CD4-positive, CD25-positive, alpha-beta regulatory T cell (primary cell): ENCODE measurements around the gene DNMT1. TPM values are rescaled to one million over a fixed set of nuclear protein-coding genes. Genes with fewer than 3 reads are reported as not detected.

ENCODE experiments used
- ATAC-seq, 2 donors: fragments of 150-1000 bp; cut with Tn5 transposase; one replicate each; pipeline ENCODE4 v1.10.0; 2021; ENCODE audit warnings: low read depth in 2 of 2, moderate number of reproducible peaks in 2 of 2, moderate library complexity in 1 of 2
- DNase-seq, 3 donors: peaks; one replicate each; pipeline versions ENCODE4 v3.0.0 to v3.0.0-alpha.2; 2012 to 2022; ENCODE audit warnings: mixed read lengths in 1 of 3
- H3K27ac ChIP-seq: one replicate; pipeline ENCODE4 v1.7.0; 2013; ENCODE audit warnings: mild to moderate bottlenecking, low read length; ENCODE audit not compliant: insufficient read depth, poor library complexity, severe bottlenecking
- H3K27me3 ChIP-seq: one replicate; pipeline ENCODE4 v1.7.0; 2013; ENCODE audit warnings: low read length; ENCODE audit not compliant: control insufficient read depth, insufficient read depth
- H3K36me3 ChIP-seq: one replicate; pipeline ENCODE4 v1.7.0; 2013; ENCODE audit warnings: mild to moderate bottlenecking, low read length, moderate library complexity; ENCODE audit not compliant: control insufficient read depth, insufficient read depth
- H3K4me1 ChIP-seq: 2 replicates; pipeline ENCODE4 v1.7.0; 2013; ENCODE audit warnings: mild to moderate bottlenecking, low read length; ENCODE audit not compliant: insufficient read depth, control insufficient read depth, poor library complexity, severe bottlenecking
- H3K4me3 ChIP-seq: one replicate; pipeline ENCODE4 v1.7.0; 2013; ENCODE audit warnings: low read depth, mild to moderate bottlenecking, low read length, moderate library complexity
- H3K9me3 ChIP-seq, 2 experiments: 1 replicate in 1 of 2; 2 replicates in 1 of 2; pipeline ENCODE4 v1.7.0; 2013; ENCODE audit warnings: low read length in 2 of 2, mild to moderate bottlenecking in 1 of 2, moderate library complexity in 1 of 2; ENCODE audit not compliant: control insufficient read depth in 2 of 2
- H3K27ac Mint-ChIP-seq, 3 donors: one replicate each; pipeline ENCODE4 v1.8.0; 2020 to 2022; ENCODE audit warnings: mild to moderate bottlenecking in 3 of 3, mixed read lengths in 3 of 3, moderate library complexity in 2 of 3
- H3K27me3 Mint-ChIP-seq: one replicate; pipeline ENCODE4 v1.8.0; 2022; ENCODE audit warnings: mild to moderate bottlenecking, mixed read lengths
- H3K36me3 Mint-ChIP-seq: one replicate; pipeline ENCODE4 v1.8.0; 2020; ENCODE audit warnings: mixed read lengths
- H3K4me1 Mint-ChIP-seq, 4 donors: one replicate each; pipeline ENCODE4 v1.8.0; 2020 to 2022; ENCODE audit warnings: mixed read lengths in 4 of 4, mild to moderate bottlenecking in 1 of 4
- H3K4me3 Mint-ChIP-seq, 4 donors: one replicate each; pipeline ENCODE4 v1.8.0; 2020 to 2022; ENCODE audit warnings: mild to moderate bottlenecking in 4 of 4, mixed read lengths in 4 of 4, moderate library complexity in 3 of 4
- H3K9me3 Mint-ChIP-seq, 7 donors: one replicate each; pipeline ENCODE4 v1.8.0; 2020 to 2022; ENCODE audit warnings: mixed read lengths in 7 of 7, mild to moderate bottlenecking in 3 of 7, moderate library complexity in 2 of 7
- polyA plus RNA-seq, 4 donors: library from polyadenylated mRNA; unstranded; fragments of 300-500 nt; fragmentation: Illumina TruSeq; gene quantifications; one replicate each; pipeline ENCODE4 v1.2.3, GENCODE V29; 2021
- total RNA-seq: library from RNA; stranded (reverse); gene quantifications from one replicate; pipeline ENCODE4 v1.2.3, GENCODE V29; 2022

The DNMT1 gene
- total and polyA plus RNA-seq, 5 donors from 2014 or later = 78.8 to 259 (median 99.9) TPM

GRCh38 chr19:10145031-10145430, 49.7 kb downstream of the DNMT1 start:
- Histone ChIP-seq H3K4me1 (peaks cover 49% of the 10 kb centered on the region), H3K36me3 (peaks cover 55% of the 10 kb centered on the region), H3K27me3 (no peaks in the 10 kb centered on the region), H3K4me3 (no peak overlapping the region), H3K27ac (peak overlapping the region; percentile 96), H3K9me3 (no peaks in the 10 kb centered on the region)
- peaks cover 0 to 1% (median 0%) of the 10 kb centered on the region in 7 donors for H3K9me3 Mint-ChIP-seq
- no peaks in the 10 kb centered on the region for H3K27me3 Mint-ChIP-seq
- ATAC-seq = no peak
- H3K4me1 Mint-ChIP-seq = peaks cover 6 to 48% (median 15%) of the 10 kb centered on the region in 4 donors
- H3K4me3 Mint-ChIP-seq = no peak overlapping the region
- peaks cover 40% of the 10 kb centered on the region for H3K36me3 Mint-ChIP-seq
- DNase-seq = no peak
- H3K27ac Mint-ChIP-seq = peak overlapping the region; percentile 76 to 100 (median 77)

GRCh38 chr19:10144361-10144760, 50.4 kb downstream of the DNMT1 start:
- H3K9me3 Mint-ChIP-seq = peaks cover 0 to 1% (median 0%) of the 10 kb centered on the region in 7 donors
- peaks cover 6 to 48% (median 15%) of the 10 kb centered on the region in 4 donors for H3K4me1 Mint-ChIP-seq
- ATAC-seq = no peak
- Histone ChIP-seq H3K9me3 (no peaks in the 10 kb centered on the region), H3K4me1 (peaks cover 49% of the 10 kb centered on the region), H3K4me3 (peak overlapping the region; percentile 30), H3K27ac (peak overlapping the region; percentile 96), H3K27me3 (no peaks in the 10 kb centered on the region), H3K36me3 (peaks cover 55% of the 10 kb centered on the region)
- peak overlapping the region; percentile 99 to 100 (median 100) for H3K27ac Mint-ChIP-seq
- DNase-seq = no peak
- peaks cover 36% of the 10 kb centered on the region for H3K36me3 Mint-ChIP-seq
- no peaks in the 10 kb centered on the region for H3K27me3 Mint-ChIP-seq
- peak overlapping the region in 2 of 4 donors; percentile 41 to 52 for H3K4me3 Mint-ChIP-seq

- no peak for ATAC-seq
- peak overlapping the region; percentile 96 for H3K27ac ChIP-seq
- Mint-ChIP-seq H3K4me3 (peak overlapping the region; percentile 64 to 94 (median 82)), H3K27ac (peak overlapping the region; percentile 99 to 100 (median 100)), H3K36me3 (peaks cover 35% of the 10 kb centered on the region), H3K9me3 (peaks cover 0 to 1% (median 0%) of the 10 kb centered on the region in 7 donors), H3K27me3 (no peaks in the 10 kb centered on the region), H3K4me1 (peaks cover 6 to 48% (median 15%) of the 10 kb centered on the region in 4 donors)
- H3K4me1 ChIP-seq = peaks cover 49% of the 10 kb centered on the region
- peaks cover 54% of the 10 kb centered on the region for H3K36me3 ChIP-seq
- DNase-seq = peak in 1 of 3 donors; percentile 37
- peak overlapping the region; percentile 68 for H3K4me3 ChIP-seq
- no peaks in the 10 kb centered on the region for H3K9me3 ChIP-seq
- H3K27me3 ChIP-seq = no peaks in the 10 kb centered on the region
Measured at GRCh38 chr19:10143681-10144080, 51.1 kb downstream of the DNMT1 start.

GRCh38 chr19:10142701-10143375, 51.9 kb downstream of the DNMT1 start:
- DNase-seq = peak; percentile 40 to 89 (median 83)
- Histone ChIP-seq H3K9me3 (no peaks in the 10 kb centered on the region), H3K27ac (peak overlapping the region; percentile 96), H3K27me3 (no peaks in the 10 kb centered on the region), H3K36me3 (peaks cover 56% of the 10 kb centered on the region), H3K4me1 (peaks cover 49% of the 10 kb centered on the region), H3K4me3 (peak overlapping the region; percentile 68)
- peak overlapping the region; percentile 99 to 100 (median 100) for H3K27ac Mint-ChIP-seq
- ATAC-seq = peak; percentile 100
- no peaks in the 10 kb centered on the region for H3K27me3 Mint-ChIP-seq
- peaks cover 0 to 1% (median 0%) of the 10 kb centered on the region in 7 donors for H3K9me3 Mint-ChIP-seq
- H3K36me3 Mint-ChIP-seq = peaks cover 32% of the 10 kb centered on the region
- H3K4me3 Mint-ChIP-seq = peak overlapping the region; percentile 77 to 94 (median 88)
- H3K4me1 Mint-ChIP-seq = peaks cover 6 to 48% (median 15%) of the 10 kb centered on the region in 4 donors

- no peak for DNase-seq
- peaks cover 6 to 52% (median 15%) of the 10 kb centered on the region in 4 donors for H3K4me1 Mint-ChIP-seq
- peaks cover 0 to 1% (median 0%) of the 10 kb centered on the region in 7 donors for H3K9me3 Mint-ChIP-seq
Measured at GRCh38 chr19:10141973-10142372, 52.8 kb downstream of the DNMT1 start.

GRCh38 chr19:10141479-10141878, 53.3 kb downstream of the DNMT1 start:
- no peaks in the 10 kb centered on the region for H3K9me3 ChIP-seq
- Mint-ChIP-seq H3K36me3 (peaks cover 32% of the 10 kb centered on the region), H3K4me3 (peak overlapping the region in 2 of 4 donors; percentile 44 to 58), H3K27me3 (no peaks in the 10 kb centered on the region), H3K27ac (peak overlapping the region; percentile 99 to 100 (median 100)), H3K9me3 (peaks cover 0 to 1% (median 0%) of the 10 kb centered on the region in 7 donors), H3K4me1 (peaks cover 6 to 52% (median 15%) of the 10 kb centered on the region in 4 donors)
- peaks cover 62% of the 10 kb centered on the region for H3K36me3 ChIP-seq
- peaks cover 49% of the 10 kb centered on the region for H3K4me1 ChIP-seq
- H3K27ac ChIP-seq = peak overlapping the region; percentile 96
- DNase-seq (no peak), ATAC-seq (no peak)
- no peak overlapping the region for H3K4me3 ChIP-seq
- H3K27me3 ChIP-seq = no peaks in the 10 kb centered on the region

More at GRCh38 chr19:10141973-10142372, 52.8 kb downstream of the DNMT1 start:
- no peaks in the 10 kb centered on the region for H3K27me3 Mint-ChIP-seq
- H3K27ac ChIP-seq = peak overlapping the region; percentile 96
- peak overlapping the region; percentile 99 to 100 (median 100) for H3K27ac Mint-ChIP-seq
- peak overlapping the region; percentile 68 for H3K4me3 ChIP-seq
- peaks cover 35% of the 10 kb centered on the region for H3K36me3 Mint-ChIP-seq
- no peaks in the 10 kb centered on the region for H3K27me3 ChIP-seq
- no peaks in the 10 kb centered on the region for H3K9me3 ChIP-seq
- H3K36me3 ChIP-seq = peaks cover 62% of the 10 kb centered on the region
- ATAC-seq = no peak
- peaks cover 49% of the 10 kb centered on the region for H3K4me1 ChIP-seq
- H3K4me3 Mint-ChIP-seq = peak overlapping the region; percentile 58 to 94 (median 88)

GRCh38 chr19:10139952-10140351, 54.8 kb downstream of the DNMT1 start:
- H3K4me3 Mint-ChIP-seq = no peak overlapping the region
- peaks cover 6 to 45% (median 15%) of the 10 kb centered on the region in 4 donors for H3K4me1 Mint-ChIP-seq
- peaks cover 0 to 1% (median 0%) of the 10 kb centered on the region in 7 donors for H3K9me3 Mint-ChIP-seq
- no peak overlapping the region for H3K27ac ChIP-seq
- no peak for ATAC-seq
- peaks cover 44% of the 10 kb centered on the region for H3K4me1 ChIP-seq
- H3K27me3 Mint-ChIP-seq = no peaks in the 10 kb centered on the region
- no peak overlapping the region for H3K27ac Mint-ChIP-seq
- no peaks in the 10 kb centered on the region for H3K27me3 ChIP-seq
- no peak for DNase-seq
- H3K9me3 ChIP-seq = no peaks in the 10 kb centered on the region
- no peak overlapping the region for H3K4me3 ChIP-seq
- peaks cover 63% of the 10 kb centered on the region for H3K36me3 ChIP-seq
- H3K36me3 Mint-ChIP-seq = peaks cover 23% of the 10 kb centered on the region
